GM12891 (cell line): ENCODE data around the gene RNF113B.

ENCODE experiments used
- POLR2A ChIP-seq: IDR thresholded peaks from 2 replicates; pipeline ENCODE4 v1.6.1; 2011; ENCODE audit warnings: low read depth, low read length, control low read depth
- POU2F2 ChIP-seq: IDR thresholded peaks from 2 replicates; pipeline ENCODE4 v1.6.1; 2011; ENCODE audit warnings: low read depth, mild to moderate bottlenecking, control low read depth, low read length, moderate library complexity
- TAF1 ChIP-seq: IDR thresholded peaks from 2 replicates; pipeline ENCODE4 v1.6.1; 2011; ENCODE audit warnings: low read depth, low read length, control low read depth

DNA sequence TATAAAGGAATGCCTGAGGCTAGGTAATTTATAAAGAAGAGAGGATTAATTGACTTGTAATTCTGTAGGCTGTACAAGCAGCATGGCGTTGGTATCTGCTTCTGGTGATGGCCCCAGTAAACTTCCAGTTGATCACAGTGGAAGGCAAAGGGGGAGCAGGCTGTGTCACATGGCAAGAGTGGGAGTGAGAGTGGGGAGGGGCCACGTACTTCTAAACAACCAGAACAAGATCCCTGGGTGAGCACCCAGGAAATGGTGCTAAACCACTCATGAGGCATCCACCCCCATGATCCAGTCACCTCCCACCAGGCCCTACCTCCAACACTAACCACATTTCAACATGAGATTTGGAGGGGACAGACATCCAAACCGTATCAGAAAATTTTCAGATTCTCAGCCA, 3.0 kb upstream of the RNF113B start:
- no peak for TF ChIP-seq POU2F2
- no peak for TF ChIP-seq POLR2A
- no peak for TF ChIP-seq TAF1
